ENCODE measurements around the gene TET2. TPM values are rescaled to one million over a fixed set of nuclear protein-coding genes. Genes with fewer than 3 reads are reported as not detected.

TET2 gene
- total RNA-seq, 2 donors from 2014 or later, result 20.0 to 30.1 TPM

DNA sequence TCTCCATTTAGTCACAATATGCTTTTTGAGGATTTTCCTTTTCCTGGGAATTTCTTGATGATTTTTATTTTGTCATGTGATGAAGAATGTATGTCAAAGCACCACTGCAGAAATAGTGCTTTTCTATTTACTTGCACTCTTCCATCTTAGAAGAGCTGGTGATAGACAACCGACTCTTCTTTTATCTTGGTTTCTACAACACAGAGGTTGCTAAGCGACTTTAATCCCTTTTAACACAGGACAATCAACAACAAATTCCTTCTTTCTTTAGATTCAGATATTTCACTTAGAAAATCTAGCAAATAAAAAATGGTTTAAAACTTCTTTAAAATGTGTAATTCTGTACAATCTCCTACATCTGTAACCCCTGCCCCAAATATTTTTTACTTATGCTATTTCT, 34.6 kb downstream of the TET2 start:
- H3K27ac ChIP-seq, result no peak overlapping the region
- TF ChIP-seq, protein P1, sequence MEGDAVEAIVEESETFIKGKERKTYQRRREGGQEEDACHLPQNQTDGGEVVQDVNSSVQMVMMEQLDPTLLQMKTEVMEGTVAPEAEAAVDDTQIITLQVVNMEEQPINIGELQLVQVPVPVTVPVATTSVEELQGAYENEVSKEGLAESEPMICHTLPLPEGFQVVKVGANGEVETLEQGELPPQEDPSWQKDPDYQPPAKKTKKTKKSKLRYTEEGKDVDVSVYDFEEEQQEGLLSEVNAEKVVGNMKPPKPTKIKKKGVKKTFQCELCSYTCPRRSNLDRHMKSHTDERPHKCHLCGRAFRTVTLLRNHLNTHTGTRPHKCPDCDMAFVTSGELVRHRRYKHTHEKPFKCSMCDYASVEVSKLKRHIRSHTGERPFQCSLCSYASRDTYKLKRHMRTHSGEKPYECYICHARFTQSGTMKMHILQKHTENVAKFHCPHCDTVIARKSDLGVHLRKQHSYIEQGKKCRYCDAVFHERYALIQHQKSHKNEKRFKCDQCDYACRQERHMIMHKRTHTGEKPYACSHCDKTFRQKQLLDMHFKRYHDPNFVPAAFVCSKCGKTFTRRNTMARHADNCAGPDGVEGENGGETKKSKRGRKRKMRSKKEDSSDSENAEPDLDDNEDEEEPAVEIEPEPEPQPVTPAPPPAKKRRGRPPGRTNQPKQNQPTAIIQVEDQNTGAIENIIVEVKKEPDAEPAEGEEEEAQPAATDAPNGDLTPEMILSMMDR (IDR thresholded peaks at IDR 0.05), result no peak
- DNase-seq, result no peak

DNA sequence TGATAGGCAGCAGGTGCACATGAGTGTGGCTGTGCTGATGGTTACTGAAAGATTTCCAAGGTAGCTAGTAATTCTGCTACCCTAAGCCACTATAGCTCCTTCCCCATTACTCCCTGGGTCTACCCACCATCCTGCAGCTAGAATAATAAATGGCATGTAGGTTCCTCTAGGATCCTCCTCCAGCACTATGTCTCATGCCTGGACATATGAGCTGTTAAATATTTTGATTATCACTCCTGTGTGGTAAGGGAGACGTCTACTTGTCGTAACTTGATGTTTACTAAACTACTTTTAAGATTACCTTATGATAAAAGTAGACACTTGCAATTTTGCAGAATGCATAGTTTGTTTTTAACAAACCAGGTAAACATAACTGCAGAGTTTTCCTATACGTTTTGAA, 35.5 kb downstream of the TET2 start:
- intact Hi-C loops (cut with DNase I), result no loop called here
- Histone ChIP-seq H3K27me3 (no peaks in the 10 kb centered on the region), H3K4me3 (no peak overlapping the region), H3K36me3 (no peaks in the 10 kb centered on the region), H3K9ac (ENCODE audit: low read depth in 2 of 2, low read length in 2 of 2) (no peak overlapping the region), H3K4me1 (no peaks in the 10 kb centered on the region), H3K27ac (no peak overlapping the region), H3K9me3 (no peaks in the 10 kb centered on the region)
- TF ChIP-seq, protein P1 (IDR thresholded peaks at IDR 0.05), result no peak
- DNase-seq, result no peak

More for the DNA sequence above, 34.6 kb downstream of the TET2 start:
- intact Hi-C loops (cut with DNase I), result no loop called here
- no peak overlapping the region for H3K9ac ChIP-seq (ENCODE audit: low read depth in 2 of 2, low read length in 2 of 2)
- no peak overlapping the region for H3K4me3 ChIP-seq
- H3K4me1 ChIP-seq, result no peaks in the 10 kb centered on the region
- H3K9me3 ChIP-seq, result no peaks in the 10 kb centered on the region
- H3K27me3 ChIP-seq, result no peaks in the 10 kb centered on the region
- H3K36me3 ChIP-seq, result no peaks in the 10 kb centered on the region

DNA sequence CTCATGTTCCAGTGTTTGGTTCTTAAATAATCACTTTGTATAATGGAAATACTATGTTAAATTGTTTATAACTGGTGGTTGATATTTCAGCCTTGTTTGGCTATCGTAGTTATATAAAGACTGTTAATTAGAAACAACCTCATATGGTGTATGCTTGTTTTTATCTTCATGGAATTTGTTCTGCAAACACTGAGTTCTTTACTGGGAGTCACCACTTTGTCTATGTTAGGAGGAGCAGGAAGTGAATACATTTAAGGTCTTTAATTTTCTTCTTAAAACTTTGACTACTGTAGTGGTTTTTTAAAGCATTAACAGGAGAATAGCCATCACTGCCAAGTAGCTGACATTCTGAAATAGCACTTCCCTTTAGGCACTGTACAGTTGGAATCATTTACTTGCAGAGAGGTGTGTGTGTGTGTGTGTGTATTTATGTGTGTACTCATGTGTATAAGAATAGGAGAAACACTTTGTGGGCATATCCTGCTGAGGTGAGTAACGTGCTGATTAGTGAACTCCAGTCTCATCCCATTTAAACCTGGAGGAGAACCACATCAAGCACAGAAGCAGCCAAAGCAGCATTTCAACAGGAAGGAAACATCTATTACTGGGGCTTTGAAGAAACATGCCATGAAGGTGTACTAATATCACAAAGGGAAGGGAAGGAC, 37.8 kb downstream of the TET2 start:
- Histone ChIP-seq H3K27me3 (no peaks in the 10 kb centered on the region), H3K4me3 (no peak overlapping the region), H3K27ac (no peak overlapping the region), H3K9me3 (no peaks in the 10 kb centered on the region), H3K36me3 (no peaks in the 10 kb centered on the region), H3K4me1 (no peaks in the 10 kb centered on the region), H3K9ac (ENCODE audit: low read depth in 2 of 2, low read length in 2 of 2) (no peak overlapping the region)
- intact Hi-C loops (cut with DNase I), result no loop called here
- TF ChIP-seq, protein P1 (IDR thresholded peaks at IDR 0.05), result no peak
- no peak for DNase-seq

DNA sequence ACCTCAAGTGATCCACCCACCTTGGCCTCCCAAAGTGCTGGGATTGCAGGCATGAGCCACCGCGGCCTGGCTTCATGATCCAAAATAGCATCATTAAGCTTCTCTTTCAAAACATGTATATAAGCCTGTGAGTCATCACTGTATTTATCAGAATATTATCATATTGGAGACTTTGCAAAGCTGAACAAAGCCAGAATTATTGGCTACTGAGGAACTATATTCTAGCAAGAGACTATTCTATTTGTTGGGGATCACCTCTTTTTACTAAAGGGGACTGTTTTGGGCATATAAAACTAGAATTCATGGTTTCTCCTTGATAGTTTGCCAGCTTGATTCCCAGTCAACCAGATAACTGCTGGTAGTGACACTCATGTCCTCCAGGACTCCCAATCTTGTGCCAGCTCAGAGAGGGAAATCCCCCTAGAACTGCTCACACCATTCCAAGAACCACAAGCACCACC, 40.1 kb downstream of the TET2 start:
- H3K36me3 ChIP-seq, result no peaks in the 10 kb centered on the region
- DNase-seq, result no peak
- H3K27me3 ChIP-seq, result no peaks in the 10 kb centered on the region
- H3K4me1 ChIP-seq, result peaks cover under 1% of the 10 kb centered on the region
- intact Hi-C loops (cut with DNase I), result no loop called here
- no peak overlapping the region for H3K27ac ChIP-seq
- TF ChIP-seq, protein P1 (IDR thresholded peaks at IDR 0.05), result no peak
- H3K9me3 ChIP-seq, result no peaks in the 10 kb centered on the region
- no peak overlapping the region for H3K4me3 ChIP-seq
- H3K9ac ChIP-seq (ENCODE audit: low read depth in 2 of 2, low read length in 2 of 2), result no peak overlapping the region

DNA sequence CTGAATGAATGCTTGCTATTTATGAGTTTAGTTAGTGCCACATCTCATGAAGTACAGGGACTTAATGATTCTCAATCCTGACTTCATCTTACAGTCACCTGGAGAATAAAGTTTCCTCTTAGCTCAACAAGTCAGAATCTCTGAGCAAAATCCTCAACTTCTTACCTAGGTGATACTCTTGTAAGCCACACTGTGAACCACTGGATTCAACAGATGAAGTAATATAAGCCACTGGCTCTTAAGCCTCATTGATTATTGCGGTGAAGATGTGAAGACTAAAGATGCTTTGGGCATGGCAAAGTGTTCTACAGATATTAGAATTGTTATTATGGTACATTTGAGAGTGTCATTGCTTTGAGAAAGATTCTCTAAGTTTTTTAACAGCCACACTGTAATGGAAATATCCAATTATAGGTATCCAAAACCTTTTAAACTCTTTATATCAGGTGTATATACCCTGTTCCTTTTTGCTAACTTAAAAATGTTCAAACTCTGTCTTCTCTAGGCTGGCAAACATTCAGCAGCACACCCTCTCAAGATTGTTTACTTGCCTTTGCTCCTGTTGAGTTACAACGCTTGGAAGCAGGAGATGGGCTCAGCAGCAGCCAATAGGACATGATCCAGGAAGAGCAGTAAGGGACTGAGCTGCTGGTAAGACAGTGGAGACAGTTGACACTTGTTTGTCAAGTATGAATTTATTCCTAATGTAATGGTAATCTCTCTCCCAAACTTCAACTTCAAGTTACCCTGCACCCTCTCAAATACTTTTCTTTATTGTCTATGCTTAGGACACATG, 43.4 kb downstream of the TET2 start:
- H3K4me3 ChIP-seq, result no peak overlapping the region
- TF ChIP-seq, protein P1 (IDR thresholded peaks at IDR 0.05), result no peak
- no peak overlapping the region for H3K27ac ChIP-seq
- intact Hi-C loops (cut with DNase I), result no loop called here
- no peaks in the 10 kb centered on the region for H3K9me3 ChIP-seq
- H3K36me3 ChIP-seq, result no peaks in the 10 kb centered on the region
- H3K9ac ChIP-seq (ENCODE audit: low read depth in 2 of 2, low read length in 2 of 2), result no peak overlapping the region
- no peak for DNase-seq
- peaks cover 8% of the 10 kb centered on the region for H3K4me1 ChIP-seq
- no peaks in the 10 kb centered on the region for H3K27me3 ChIP-seq

Measured in colonic mucosa (tissue), 4 donors.